Natural killer cell (primary cell): ENCODE results near the gene CSMD2. TPM values are rescaled to one million over a fixed set of nuclear protein-coding genes. Genes with fewer than 3 reads are reported as not detected.

Source experiments
- ATAC-seq, 3 donors: fragments of 150-1000 bp in 2 of 3; fragments of 200-7000 bp in 1 of 3; cut with Tn5 transposase; 1 replicate in 1 of 3; 2 replicates in 2 of 3; pipeline ENCODE4 v1.10.0; 2021; ENCODE audit warnings: mild to moderate bottlenecking in 2 of 3, moderate library complexity in 2 of 3
- DNase-seq, 2 donors: peaks; one replicate each; pipeline versions ENCODE4 v3.0.0 to v3.0.0-alpha.2; 2013 to 2021; ENCODE audit warnings: mixed read lengths in 1 of 2
- H3K27ac ChIP-seq: one replicate; pipeline ENCODE4 v1.5.1; 2013; ENCODE audit warnings: mild to moderate bottlenecking, low read length
- H3K27me3 ChIP-seq: one replicate; pipeline ENCODE4 v1.6.1; 2013; ENCODE audit warnings: low read length; ENCODE audit not compliant: control insufficient read depth, insufficient read depth
- H3K36me3 ChIP-seq: one replicate; pipeline ENCODE4 v1.6.1; 2013; ENCODE audit warnings: low read length; ENCODE audit not compliant: control insufficient read depth, insufficient read depth
- H3K4me1 ChIP-seq: one replicate; pipeline ENCODE4 v1.6.1; 2013; ENCODE audit warnings: low read length; ENCODE audit not compliant: control insufficient read depth, insufficient read depth
- H3K4me3 ChIP-seq: one replicate; pipeline ENCODE4 v1.5.1; 2013; ENCODE audit warnings: low read length
- H3K9me3 ChIP-seq: one replicate; pipeline ENCODE4 v1.6.1; 2013; ENCODE audit warnings: low read length; ENCODE audit not compliant: control insufficient read depth, insufficient read depth
- H3K27ac Mint-ChIP-seq, 2 donors: one replicate each; pipeline ENCODE4 v1.8.0; 2022; ENCODE audit warnings: mild to moderate bottlenecking in 2 of 2, mixed read lengths in 2 of 2, moderate library complexity in 1 of 2
- H3K27me3 Mint-ChIP-seq, 2 donors: one replicate each; pipeline ENCODE4 v1.8.0; 2022; ENCODE audit warnings: low read depth in 2 of 2, mixed read lengths in 2 of 2
- H3K36me3 Mint-ChIP-seq: one replicate; pipeline ENCODE4 v1.8.0; 2022; ENCODE audit warnings: mixed read lengths
- H3K4me1 Mint-ChIP-seq, 2 donors: one replicate each; pipeline ENCODE4 v1.8.0; 2022; ENCODE audit warnings: mixed read lengths in 2 of 2
- H3K4me3 Mint-ChIP-seq: one replicate; pipeline ENCODE4 v1.8.0; 2022; ENCODE audit warnings: mild to moderate bottlenecking, moderate library complexity, mixed read lengths
- H3K9me3 Mint-ChIP-seq, 2 donors: one replicate each; pipeline ENCODE4 v1.8.0; 2022; ENCODE audit warnings: mixed read lengths in 2 of 2
- CTCF ChIP-seq: fragments of 200-600 bp; IDR thresholded peaks from one replicate; pipeline ENCODE4 v1.8.0; 2022; ENCODE audit warnings: antibody characterized with exemption
- WGBS: methylation state at CpG from one replicate; pipeline ENCODE4 v1.1.7; 2013; ENCODE audit warnings: missing lambda C conversion rate; ENCODE audit not compliant: insufficient coverage; 5-methylcytosine and 5-hydroxymethylcytosine counted together
- intact Hi-C: fragments of 100-400 bp; cut with micrococcal nuclease; formaldehyde crosslinking; loops from one replicate; pipeline ENCODE4 v1.14.2; 2022
- total RNA-seq, 4 donors: library from RNA; stranded (reverse); fragments of 120-200 nt in 1 of 4; gene quantifications; one replicate each; pipeline versions ENCODE4 v1.2.3 to v1.2.4, GENCODE V29; 2013 to 2022

Gene CSMD2
- total RNA-seq, 3 donors from 2014 or later (not counting 1 experiment from before 2014, with no cell fraction given), result not detected

- no peak for DNase-seq
- Mint-ChIP-seq H3K27ac (no peak overlapping the region), H3K27me3 (peaks cover 24 to 30% of the 10 kb centered on the region in 2 donors), H3K4me3 (no peak overlapping the region), H3K9me3 (no peaks in the 10 kb centered on the region), H3K36me3 (no peaks in the 10 kb centered on the region), H3K4me1 (no peaks in the 10 kb centered on the region)
- no CpG with 5 or more reads among the region's 2 CpGs for WGBS
- Histone ChIP-seq H3K27ac (no peak overlapping the region), H3K27me3 (no peaks in the 10 kb centered on the region), H3K9me3 (no peaks in the 10 kb centered on the region), H3K4me3 (no peak overlapping the region), H3K4me1 (no peaks in the 10 kb centered on the region), H3K36me3 (no peaks in the 10 kb centered on the region)
- intact Hi-C loops, result no loop called here
- no peak for TF ChIP-seq CTCF
- ATAC-seq, result no peak
Measured at GRCh38 chr1:33880305-33880704, 284.7 kb downstream of the CSMD2 start.

GRCh38 chr1:33878392-33878791, 286.6 kb downstream of the CSMD2 start:
- no peak for DNase-seq
- H3K9me3 ChIP-seq, result no peaks in the 10 kb centered on the region
- H3K36me3 Mint-ChIP-seq, result no peaks in the 10 kb centered on the region
- H3K4me1 ChIP-seq, result no peaks in the 10 kb centered on the region
- ATAC-seq, result no peak
- H3K4me3 ChIP-seq, result no peak overlapping the region
- intact Hi-C loops, result no loop called here
- no peak overlapping the region for H3K27ac ChIP-seq
- no peak overlapping the region for H3K4me3 Mint-ChIP-seq
- no peaks in the 10 kb centered on the region for H3K9me3 Mint-ChIP-seq
- no peak for TF ChIP-seq CTCF
- no peaks in the 10 kb centered on the region for H3K27me3 ChIP-seq
- H3K27ac Mint-ChIP-seq, result no peak overlapping the region
- H3K27me3 Mint-ChIP-seq, result peaks cover 25 to 28% of the 10 kb centered on the region in 2 donors
- 90% methylated on average over 2 of the region's 2 CpGs for WGBS
- no peaks in the 10 kb centered on the region for H3K36me3 ChIP-seq
- no peaks in the 10 kb centered on the region for H3K4me1 Mint-ChIP-seq

- ATAC-seq, result no peak
- H3K27ac Mint-ChIP-seq, result no peak overlapping the region
Measured at GRCh38 chr1:33876970-33877650, 287.9 kb downstream of the CSMD2 start.

More at GRCh38 chr1:33876970-33877650, 287.9 kb downstream of the CSMD2 start:
- Histone ChIP-seq H3K9me3 (no peaks in the 10 kb centered on the region), H3K4me1 (no peaks in the 10 kb centered on the region), H3K27me3 (no peaks in the 10 kb centered on the region), H3K36me3 (no peaks in the 10 kb centered on the region), H3K27ac (no peak overlapping the region), H3K4me3 (no peak overlapping the region)
- H3K27me3 Mint-ChIP-seq, result peaks cover 19 to 28% of the 10 kb centered on the region in 2 donors
- intact Hi-C loops, result no loop called here
- peaks cover 9 to 12% of the 10 kb centered on the region in 2 donors for H3K4me1 Mint-ChIP-seq
- DNase-seq, result no peak
- WGBS, result 86% methylated on average over 5 of the region's 5 CpGs
- TF ChIP-seq CTCF, result no peak
- no peaks in the 10 kb centered on the region for H3K9me3 Mint-ChIP-seq
- no peaks in the 10 kb centered on the region for H3K36me3 Mint-ChIP-seq
- H3K4me3 Mint-ChIP-seq, result no peak overlapping the region
